Adrenal gland (tissue), 12 donors: ENCODE data around the gene DCUN1D4. TPM values are rescaled to one million over a fixed set of nuclear protein-coding genes. Genes with fewer than 3 reads are reported as not detected.

Source experiments
- DNase-seq, 7 donors: peaks; one replicate each; pipeline ENCODE4 v3.0.0-alpha.2; 2019 to 2020
- H3K27ac ChIP-seq, 5 donors: fragments of 200-600 bp; sonication (generic) in 4 of 5; 1 replicate in 3 of 5; 2 replicates in 2 of 5; pipeline versions ENCODE4 v1.5.1 to v1.8.0; 2016 to 2020; ENCODE audit warnings: mild to moderate bottlenecking in 1 of 5
- H3K27me3 ChIP-seq: fragments of 200-600 bp; 2 replicates; pipeline ENCODE4 v1.8.0; 2021
- H3K36me3 ChIP-seq, 2 donors: fragments of 200-600 bp; replicated peaks in 1 of 2; 1 replicate in 1 of 2; 2 replicates in 1 of 2; pipeline versions ENCODE4 v1.5.1 to v1.8.0; 2018 to 2022
- H3K4me1 ChIP-seq, 2 donors: fragments of 200-600 bp; replicated peaks in 1 of 2; 1 replicate in 1 of 2; 2 replicates in 1 of 2; pipeline versions ENCODE4 v1.5.1 to v1.8.0; 2018 to 2021
- H3K4me3 ChIP-seq, 4 donors: fragments of 200-600 bp; sonication (generic) in 3 of 4; one replicate each; pipeline ENCODE4 v1.5.1; 2016 to 2018
- H3K9me3 ChIP-seq, 3 donors: fragments of 200-600 bp; sonication (generic) in 1 of 3; replicated peaks in 1 of 3; 1 replicate in 2 of 3; 2 replicates in 1 of 3; pipeline versions ENCODE4 v1.5.1 to v1.8.0; 2016 to 2021
- CTCF ChIP-seq, 6 experiments: fragments of 450-650 bp in 4 of 6; fragments of 200-600 bp in 2 of 6; sonication (generic) in 1 of 6; IDR thresholded peaks; 1 replicate in 5 of 6; 2 replicates in 1 of 6; pipeline versions ENCODE4 v1.5.1 to v1.8.0; 2016 to 2021; ENCODE audit warnings: antibody characterized with exemption in 6 of 6, mild to moderate bottlenecking in 2 of 6, moderate library complexity in 1 of 6
- POLR2A ChIP-seq, 2 donors: fragments of 450-650 bp; IDR thresholded peaks; one replicate each; pipeline ENCODE4 v1.6.1; 2017; ENCODE audit warnings: antibody characterized with exemption in 2 of 2, mild to moderate bottlenecking in 2 of 2, moderate library complexity in 1 of 2
- WGBS, 4 donors: extraction: QIAGEN DNeasy Blood & Tissue Kit in 2 of 4; methylation state at CpG; one replicate each; pipeline versions ENCODE4 v1.1.5 to v1.1.7; 2013 to 2017; 5-methylcytosine and 5-hydroxymethylcytosine counted together
- intact Hi-C, 2 donors: fragments of 100-400 bp; cut with DNase I; formaldehyde crosslinking; loops; one replicate each; pipeline versions ENCODE4 v1.14.1 to v1.15.0; 2022 to 2023
- polyA plus RNA-seq, 3 donors: library from polyadenylated mRNA; stranded (reverse); fragments of 200-250 nt in 2 of 3; fragments of 350-450 nt in 1 of 3; fragmentation: Illumina TruSeq in 1 of 3; extraction: RNeasy Lipid Tissue Mini Kit (QIAGEN cat#74804) in 1 of 3; gene quantifications; one replicate each; pipeline ENCODE4 v1.2.3, GENCODE V29; 2013 to 2014
- total RNA-seq, 9 donors: library from RNA; depleted of rRNA in 4 of 9; stranded (reverse); fragments of >200 nt in 4 of 9; fragments of 120-200 nt in 1 of 9; fragmentation: NEBNext Ultra II Directional in 1 of 9; extraction: Animal tissue kit (Norgen Biotek cat#: 25700) in 1 of 9; gene quantifications; one replicate each; pipeline versions ENCODE4 v1.1.0 to v1.2.4, GENCODE V29; 2013 to 2023
- donor health status: healthy with polysubstance abuse.
- donor health status: Bipolar disorder and iron deficiency.
- donor health status: DM: yes; HTN: yes; CAD: no.
- donor health status: DM: no; HTN: no; CAD: no.
- donor health status: DM: no; HTN: no; CAD: no.
- donor health status: DM: yes; HTN: yes; CAD: no.

The DCUN1D4 gene
- total and polyA plus RNA-seq, 12 donors, result 25.0 to 86.2 (median 46.9) TPM

- 31 to 42% (median 37%) methylated on average over 2 of the region's 2 CpGs for WGBS, 4 donors
- H3K27me3 ChIP-seq, result no peaks in the 10 kb centered on the region
- no peak overlapping the region for H3K27ac ChIP-seq
- H3K4me1 ChIP-seq, result peaks cover 0 to 8% of the 10 kb centered on the region in 2 donors
- H3K9me3 ChIP-seq, result no peaks in the 10 kb centered on the region
- H3K4me3 ChIP-seq, result no peak overlapping the region
- peak; percentile 56 to 86 (median 65) for DNase-seq
- peaks cover 0 to 19% of the 10 kb centered on the region in 2 donors for H3K36me3 ChIP-seq
- intact Hi-C loops, result loop anchor here in 1 of 2 donors (10.0 kb wide), 1 partner anchor 129 kb away; the partner anchor contains the start of gene LRRC66
- TF ChIP-seq CTCF (IDR thresholded peaks at IDR 0.05) (peak; percentile 59 to 78 (median 68)), POLR2A (IDR thresholded peaks at IDR 0.05) (no peak)
Observed at GRCh38 chr4:51895816-51896408, 53.0 kb downstream of the DCUN1D4 start.

- Histone ChIP-seq H3K9me3 (no peaks in the 10 kb centered on the region), H3K27me3 (no peaks in the 10 kb centered on the region), H3K4me3 (no peak overlapping the region), H3K27ac (no peak overlapping the region), H3K4me1 (peaks cover 0 to under 1% of the 10 kb centered on the region in 2 donors), H3K36me3 (peaks cover 0 to 12% of the 10 kb centered on the region in 2 donors)
- no peak for DNase-seq
- 82 to 88% (median 85%) methylated on average over 2 to 5 of the region's 5 CpGs for WGBS, 4 donors
- intact Hi-C loops, result loop anchor here in 1 of 2 donors (10.0 kb wide), 1 partner anchor 123 kb away; the partner anchor contains the start of gene LRRC66
- TF ChIP-seq CTCF (IDR thresholded peaks at IDR 0.05) (no peak), POLR2A (IDR thresholded peaks at IDR 0.05) (no peak)
Observed at GRCh38 chr4:51901363-51901762, 58.4 kb downstream of the DCUN1D4 start.

- 68 to 73% (median 69%) methylated on average over 7 of the region's 7 CpGs for WGBS, 4 donors
- DNase-seq, result no peak
- H3K27ac ChIP-seq, result peak overlapping the region in 1 of 5 donors; percentile 33
- peaks cover 0 to 13% of the 10 kb centered on the region in 2 donors for H3K36me3 ChIP-seq
- peaks cover 0 to 12% of the 10 kb centered on the region in 2 donors for H3K4me1 ChIP-seq
- intact Hi-C loops, result loop anchor here in 1 of 2 donors (10.0 kb wide), 1 partner anchor 118 kb away; the partner anchor contains the start of gene LRRC66
- H3K9me3 ChIP-seq, result no peaks in the 10 kb centered on the region
- TF ChIP-seq CTCF (IDR thresholded peaks at IDR 0.05), result no peak
- no peak for TF ChIP-seq POLR2A (IDR thresholded peaks at IDR 0.05)
- H3K4me3 ChIP-seq, result no peak overlapping the region
- no peaks in the 10 kb centered on the region for H3K27me3 ChIP-seq
Observed at GRCh38 chr4:51906167-51906958, 63.4 kb downstream of the DCUN1D4 start.

DNA sequence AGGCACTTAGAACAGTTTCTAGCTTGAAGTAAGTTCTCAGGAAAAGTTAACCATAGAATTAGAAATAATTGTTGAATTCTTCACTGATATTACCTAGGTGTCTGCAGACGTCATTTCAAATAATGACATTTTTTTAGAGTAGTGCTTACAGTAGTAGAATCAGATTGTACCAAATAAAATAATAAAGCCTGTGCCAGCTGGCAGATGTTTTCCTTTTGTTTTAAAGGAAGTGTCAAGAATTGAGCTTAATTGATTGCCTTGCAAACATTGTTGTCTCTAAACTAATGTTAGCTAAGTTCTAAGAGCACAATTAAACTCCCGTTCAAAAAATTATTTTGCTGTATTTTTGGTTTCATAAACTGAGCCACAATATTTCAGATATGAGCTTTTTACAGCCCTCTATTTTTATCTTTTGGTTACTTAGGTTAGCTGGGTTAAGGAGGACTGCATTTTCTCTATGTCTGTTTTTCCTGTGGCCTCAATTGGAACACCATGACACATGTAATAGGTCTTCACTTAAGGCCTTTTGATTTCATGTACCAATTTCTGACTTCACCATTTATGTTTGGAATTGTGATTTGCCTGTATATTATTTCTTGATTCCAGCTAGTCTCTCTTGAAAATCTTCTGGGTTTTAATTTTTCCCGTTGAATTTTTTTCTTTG is 64.2 kb downstream of the DCUN1D4 start:
- WGBS, 4 donors, result 45 to 58% (median 50%) methylated on average over 3 of the region's 3 CpGs
- intact Hi-C loops, result loop anchor here in 1 of 2 donors (10.0 kb wide), 1 partner anchor 118 kb away; the partner anchor contains the start of gene LRRC66
- H3K27ac ChIP-seq, result peak overlapping the region in 1 of 5 donors; percentile 33
- no peak for TF ChIP-seq POLR2A (IDR thresholded peaks at IDR 0.05)
- no peak for TF ChIP-seq CTCF (IDR thresholded peaks at IDR 0.05)
- H3K36me3 ChIP-seq, result peaks cover 0 to 9% of the 10 kb centered on the region in 2 donors
- no peak overlapping the region for H3K4me3 ChIP-seq
- DNase-seq, result peak in 1 of 7 donors; percentile 18
- H3K4me1 ChIP-seq, result peaks cover 0 to 12% of the 10 kb centered on the region in 2 donors
- no peaks in the 10 kb centered on the region for H3K9me3 ChIP-seq
- no peaks in the 10 kb centered on the region for H3K27me3 ChIP-seq
